ENCODE results near the gene OR6J1.

OR6J1 gene

DNA sequence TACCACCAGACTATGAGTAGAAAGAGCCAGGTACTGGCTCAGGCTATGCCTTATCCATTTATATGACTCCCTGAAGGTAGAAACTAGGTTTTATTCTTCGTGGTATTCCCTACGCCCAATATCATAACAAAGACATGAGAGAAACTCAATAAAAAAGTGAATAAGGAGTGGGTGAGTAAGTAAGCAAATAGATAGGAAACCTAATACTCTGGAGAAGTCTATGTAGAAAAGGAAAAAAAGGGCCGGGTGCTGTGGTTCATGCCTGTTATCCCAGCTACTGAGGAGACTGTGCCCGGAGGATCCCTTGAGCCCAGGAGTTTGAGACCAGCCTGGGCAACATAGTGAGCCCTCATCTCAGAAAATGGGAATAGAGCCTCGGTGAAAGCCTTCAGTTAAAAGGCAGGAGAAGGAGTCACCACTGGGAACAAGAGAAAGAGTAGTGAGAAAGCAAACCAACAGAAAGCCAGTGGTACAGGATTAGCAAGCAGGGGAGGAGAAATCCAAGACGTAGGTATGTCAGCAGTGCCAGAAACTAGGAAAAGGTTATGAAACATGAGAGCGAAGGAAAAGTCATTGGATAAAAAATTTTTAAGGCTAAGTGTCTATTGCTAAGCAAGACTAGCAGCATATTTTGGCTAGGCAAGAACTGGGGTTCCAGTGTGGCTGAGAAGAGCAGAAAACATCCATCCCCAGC, 6.0 kb upstream of the OR6J1 start:
- no peak overlapping the region for H3K4me3 ChIP-seq (replicated peaks; ENCODE audit: insufficient read depth, low read length)
- DNase-seq (ENCODE audit: low read depth in 1 of 2, low spot score in 1 of 2) = no peak
- no peak overlapping the region for H3K27ac ChIP-seq (replicated peaks)
- H3K27me3 ChIP-seq (ENCODE audit: insufficient read depth, poor library complexity, severe bottlenecking) = no peaks in the 10 kb centered on the region
- TF ChIP-seq SPI1 (IDR thresholded peaks at IDR 0.05; ENCODE audit: borderline replicate concordance, low read depth) = no peak
- TF ChIP-seq, protein P1, sequence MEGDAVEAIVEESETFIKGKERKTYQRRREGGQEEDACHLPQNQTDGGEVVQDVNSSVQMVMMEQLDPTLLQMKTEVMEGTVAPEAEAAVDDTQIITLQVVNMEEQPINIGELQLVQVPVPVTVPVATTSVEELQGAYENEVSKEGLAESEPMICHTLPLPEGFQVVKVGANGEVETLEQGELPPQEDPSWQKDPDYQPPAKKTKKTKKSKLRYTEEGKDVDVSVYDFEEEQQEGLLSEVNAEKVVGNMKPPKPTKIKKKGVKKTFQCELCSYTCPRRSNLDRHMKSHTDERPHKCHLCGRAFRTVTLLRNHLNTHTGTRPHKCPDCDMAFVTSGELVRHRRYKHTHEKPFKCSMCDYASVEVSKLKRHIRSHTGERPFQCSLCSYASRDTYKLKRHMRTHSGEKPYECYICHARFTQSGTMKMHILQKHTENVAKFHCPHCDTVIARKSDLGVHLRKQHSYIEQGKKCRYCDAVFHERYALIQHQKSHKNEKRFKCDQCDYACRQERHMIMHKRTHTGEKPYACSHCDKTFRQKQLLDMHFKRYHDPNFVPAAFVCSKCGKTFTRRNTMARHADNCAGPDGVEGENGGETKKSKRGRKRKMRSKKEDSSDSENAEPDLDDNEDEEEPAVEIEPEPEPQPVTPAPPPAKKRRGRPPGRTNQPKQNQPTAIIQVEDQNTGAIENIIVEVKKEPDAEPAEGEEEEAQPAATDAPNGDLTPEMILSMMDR (IDR thresholded peaks at IDR 0.05; ENCODE audit: insufficient read depth, low read length) = no peak
- TF ChIP-seq POLR2AphosphoS5 (IDR thresholded peaks at IDR 0.05; ENCODE audit: low read depth) = no peak
- TF ChIP-seq, protein P2, sequence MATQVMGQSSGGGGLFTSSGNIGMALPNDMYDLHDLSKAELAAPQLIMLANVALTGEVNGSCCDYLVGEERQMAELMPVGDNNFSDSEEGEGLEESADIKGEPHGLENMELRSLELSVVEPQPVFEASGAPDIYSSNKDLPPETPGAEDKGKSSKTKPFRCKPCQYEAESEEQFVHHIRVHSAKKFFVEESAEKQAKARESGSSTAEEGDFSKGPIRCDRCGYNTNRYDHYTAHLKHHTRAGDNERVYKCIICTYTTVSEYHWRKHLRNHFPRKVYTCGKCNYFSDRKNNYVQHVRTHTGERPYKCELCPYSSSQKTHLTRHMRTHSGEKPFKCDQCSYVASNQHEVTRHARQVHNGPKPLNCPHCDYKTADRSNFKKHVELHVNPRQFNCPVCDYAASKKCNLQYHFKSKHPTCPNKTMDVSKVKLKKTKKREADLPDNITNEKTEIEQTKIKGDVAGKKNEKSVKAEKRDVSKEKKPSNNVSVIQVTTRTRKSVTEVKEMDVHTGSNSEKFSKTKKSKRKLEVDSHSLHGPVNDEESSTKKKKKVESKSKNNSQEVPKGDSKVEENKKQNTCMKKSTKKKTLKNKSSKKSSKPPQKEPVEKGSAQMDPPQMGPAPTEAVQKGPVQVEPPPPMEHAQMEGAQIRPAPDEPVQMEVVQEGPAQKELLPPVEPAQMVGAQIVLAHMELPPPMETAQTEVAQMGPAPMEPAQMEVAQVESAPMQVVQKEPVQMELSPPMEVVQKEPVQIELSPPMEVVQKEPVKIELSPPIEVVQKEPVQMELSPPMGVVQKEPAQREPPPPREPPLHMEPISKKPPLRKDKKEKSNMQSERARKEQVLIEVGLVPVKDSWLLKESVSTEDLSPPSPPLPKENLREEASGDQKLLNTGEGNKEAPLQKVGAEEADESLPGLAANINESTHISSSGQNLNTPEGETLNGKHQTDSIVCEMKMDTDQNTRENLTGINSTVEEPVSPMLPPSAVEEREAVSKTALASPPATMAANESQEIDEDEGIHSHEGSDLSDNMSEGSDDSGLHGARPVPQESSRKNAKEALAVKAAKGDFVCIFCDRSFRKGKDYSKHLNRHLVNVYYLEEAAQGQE (IDR thresholded peaks at IDR 0.05; ENCODE audit: insufficient replicate concordance, low read depth) = no peak
- no peak for TF ChIP-seq GABPA (IDR thresholded peaks at IDR 0.05; ENCODE audit: low read depth)

DNA sequence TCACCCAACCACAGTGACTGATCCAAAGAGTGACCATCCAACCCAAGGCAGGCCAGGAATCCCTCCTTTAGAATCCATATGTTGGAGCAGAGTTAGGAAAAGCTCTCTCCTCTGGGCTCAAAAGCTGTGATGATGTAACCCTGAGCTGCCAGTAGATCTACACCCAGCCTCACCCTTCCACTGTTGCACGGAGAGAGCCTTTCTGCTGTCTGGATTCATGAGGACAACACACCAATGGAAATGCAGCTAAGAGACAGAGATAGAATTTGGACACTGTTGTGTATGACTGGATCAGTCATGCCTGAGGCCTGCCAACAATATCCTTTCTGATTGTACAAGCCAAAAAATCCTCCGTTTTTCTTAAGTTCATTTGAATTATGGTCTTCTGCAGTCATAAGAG, 4.4 kb upstream of the OR6J1 start:
- no peak overlapping the region for H3K27ac ChIP-seq (replicated peaks)
- no peaks in the 10 kb centered on the region for H3K27me3 ChIP-seq (ENCODE audit: insufficient read depth, poor library complexity, severe bottlenecking)
- H3K4me3 ChIP-seq (replicated peaks; ENCODE audit: insufficient read depth, low read length) = no peak overlapping the region
- TF ChIP-seq, protein P1 (IDR thresholded peaks at IDR 0.05; ENCODE audit: insufficient read depth, low read length) = no peak
- TF ChIP-seq SPI1 (IDR thresholded peaks at IDR 0.05; ENCODE audit: borderline replicate concordance, low read depth) (no peak), GABPA (IDR thresholded peaks at IDR 0.05; ENCODE audit: low read depth) (no peak), POLR2AphosphoS5 (IDR thresholded peaks at IDR 0.05; ENCODE audit: low read depth) (no peak)
- TF ChIP-seq, protein P2 (IDR thresholded peaks at IDR 0.05; ENCODE audit: insufficient replicate concordance, low read depth) = no peak
- no peak for DNase-seq (ENCODE audit: low read depth in 1 of 2, low spot score in 1 of 2)

DNA sequence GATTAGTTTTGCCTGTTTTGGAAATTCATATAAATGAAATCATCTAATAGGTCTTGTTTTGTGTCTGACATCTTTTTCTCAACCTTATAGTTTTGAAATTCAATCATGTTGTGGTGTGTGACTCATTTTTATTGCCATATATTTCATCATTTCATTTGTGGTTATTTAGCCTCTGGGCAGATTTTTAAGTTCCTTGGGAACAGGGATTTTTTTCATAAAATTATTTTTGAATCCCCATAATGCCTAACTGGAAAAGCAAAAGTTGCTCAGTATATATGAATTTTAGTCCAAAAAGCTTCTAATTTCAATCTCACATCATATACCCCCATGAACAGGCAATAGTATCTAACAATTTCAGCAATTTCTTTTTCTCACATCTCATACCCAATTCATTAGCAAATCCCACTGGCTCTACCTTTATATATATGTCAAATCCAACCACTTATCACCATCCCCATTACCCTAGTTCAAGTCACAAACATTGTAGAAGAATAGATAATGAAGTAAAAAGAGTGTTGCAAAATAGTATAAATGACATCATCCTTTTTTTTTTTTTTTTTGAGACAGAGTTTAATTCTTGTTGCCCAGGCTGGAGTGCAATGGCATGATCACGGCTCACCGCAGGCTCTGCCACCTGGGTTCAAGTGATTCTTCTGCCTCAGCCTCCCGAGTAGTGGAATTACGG, 2.6 kb upstream of the OR6J1 start:
- peak in 1 of 2 experiments; percentile 63 for DNase-seq (ENCODE audit: low read depth in 1 of 2, low spot score in 1 of 2)
- Histone ChIP-seq H3K27ac (replicated peaks) (no peak overlapping the region), H3K27me3 (ENCODE audit: insufficient read depth, poor library complexity, severe bottlenecking) (no peaks in the 10 kb centered on the region), H3K4me3 (replicated peaks; ENCODE audit: insufficient read depth, low read length) (no peak overlapping the region)
- TF ChIP-seq SPI1 (IDR thresholded peaks at IDR 0.05; ENCODE audit: borderline replicate concordance, low read depth) (no peak), POLR2AphosphoS5 (IDR thresholded peaks at IDR 0.05; ENCODE audit: low read depth) (no peak), GABPA (IDR thresholded peaks at IDR 0.05; ENCODE audit: low read depth) (no peak)
- TF ChIP-seq, protein P1 (IDR thresholded peaks at IDR 0.05; ENCODE audit: insufficient read depth, low read length) = no peak
- TF ChIP-seq, protein P2 (IDR thresholded peaks at IDR 0.05; ENCODE audit: insufficient replicate concordance, low read depth) = no peak

All from HL-60 (cell line).